PFSK-1 (cell line): ENCODE data around the gene CCDC8.

ENCODE experiments used
- FOXP2 ChIP-seq: optimal IDR thresholded peaks from 2 replicates; pipeline ENCODE3; 2011; ENCODE audit warnings: borderline replicate concordance, control low read depth, inconsistent platforms; ENCODE audit not compliant: insufficient read depth; ENCODE audit errors: extremely low read length, extremely low read depth
- POLR2AphosphoS5 ChIP-seq: IDR thresholded peaks from 2 replicates; pipeline ENCODE4 v1.6.1; 2012; ENCODE audit warnings: low read depth, mild to moderate bottlenecking, control low read depth, low read length, moderate library complexity
- REST ChIP-seq, 2 experiments: IDR thresholded peaks; 2 replicates each; pipeline versions ENCODE4 v1.6.1 to v1.8.0; 2011 to 2012; ENCODE audit warnings: low read depth in 2 of 2, low read length in 2 of 2, control low read depth in 1 of 2, inconsistent platforms in 1 of 2, mild to moderate bottlenecking in 1 of 2, moderate library complexity in 1 of 2; ENCODE audit not compliant: insufficient read depth in 1 of 2
- SIN3A ChIP-seq: IDR thresholded peaks from 2 replicates; pipeline ENCODE4 v1.6.1; 2012; ENCODE audit warnings: mild to moderate bottlenecking, low read length, moderate library complexity, borderline replicate concordance; ENCODE audit not compliant: insufficient read depth
- TAF1 ChIP-seq: IDR thresholded peaks from 2 replicates; pipeline ENCODE4 v1.6.1; 2012; ENCODE audit warnings: low read length, control low read depth, borderline replicate concordance; ENCODE audit not compliant: insufficient read depth

CCDC8 gene

DNA sequence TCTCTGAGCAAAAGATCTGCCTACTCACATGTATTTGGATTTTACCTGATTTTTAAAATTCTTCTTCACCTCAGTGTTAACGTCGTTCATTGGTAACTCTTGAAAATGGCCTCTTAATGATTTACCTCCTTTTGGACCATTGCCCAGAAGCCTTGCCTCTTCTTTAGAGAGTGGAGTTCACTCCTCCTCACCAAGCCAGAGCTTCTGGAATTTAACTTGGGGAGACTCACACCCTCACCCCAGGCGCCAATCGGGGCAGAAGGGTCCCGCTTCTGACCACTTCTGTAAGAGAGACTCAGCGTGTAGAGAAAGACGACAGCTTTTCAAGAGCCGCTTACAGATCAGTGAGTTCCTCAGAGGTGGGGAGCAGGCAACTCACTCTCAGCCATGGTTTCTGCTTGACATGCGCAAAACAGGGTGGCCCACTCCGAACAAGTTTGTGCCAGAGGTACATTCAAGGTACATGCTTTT, 12.7 kb upstream of the CCDC8 start:
- TF ChIP-seq POLR2AphosphoS5 (no peak), SIN3A (no peak), FOXP2 (no peak), REST (IDR thresholded peaks at IDR 0.05; ENCODE audit: insufficient read depth in 1 of 2, low read depth in 2 of 2, low read length in 2 of 2) (no peak), TAF1 (no peak)

DNA sequence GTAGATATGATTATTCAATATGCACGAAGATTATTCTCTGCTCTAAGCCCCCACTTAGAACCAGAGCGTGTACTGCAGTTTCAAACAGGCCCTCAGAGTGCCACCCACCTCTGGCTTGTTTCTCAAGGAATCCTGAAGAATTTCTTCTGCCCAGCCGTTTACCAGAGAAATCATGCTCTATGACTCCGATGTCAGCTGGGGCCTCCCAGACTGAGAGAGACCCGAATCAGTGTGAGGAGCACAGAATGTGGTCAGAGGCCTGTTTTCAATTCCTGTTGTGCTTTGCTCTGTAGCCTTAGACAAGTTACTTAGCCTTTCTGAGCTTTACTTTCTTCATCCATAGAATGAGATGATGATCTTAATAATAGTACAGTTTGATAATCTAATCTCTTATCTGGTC, 9.8 kb upstream of the CCDC8 start:
- TF ChIP-seq SIN3A (no peak), FOXP2 (no peak), TAF1 (no peak), POLR2AphosphoS5 (no peak), REST (IDR thresholded peaks at IDR 0.05; ENCODE audit: insufficient read depth in 1 of 2, low read depth in 2 of 2, low read length in 2 of 2) (no peak)

DNA sequence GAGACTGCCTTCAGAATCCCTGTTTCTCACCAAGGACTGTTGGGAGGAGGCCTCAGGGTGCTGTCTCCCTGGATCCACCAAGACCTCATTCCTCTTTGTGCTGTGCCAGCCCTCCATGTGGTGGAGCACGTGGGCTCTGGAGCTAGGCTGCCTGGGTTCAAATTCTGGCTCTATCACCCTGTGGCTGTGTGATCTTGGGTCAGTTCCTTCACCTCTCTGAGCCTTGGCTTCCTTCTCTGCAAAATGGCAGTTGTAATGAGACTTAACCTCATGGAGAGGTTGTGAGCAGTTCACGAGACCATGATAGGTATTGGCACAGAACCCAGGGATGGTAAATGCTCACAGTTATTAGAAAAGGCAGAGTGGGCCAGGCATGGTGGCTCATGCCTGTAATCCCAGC, 9.0 kb upstream of the CCDC8 start:
- TF ChIP-seq FOXP2 (no peak), TAF1 (no peak), SIN3A (no peak), POLR2AphosphoS5 (no peak), REST (IDR thresholded peaks at IDR 0.05; ENCODE audit: insufficient read depth in 1 of 2, low read depth in 2 of 2, low read length in 2 of 2) (no peak)

GRCh38 chr19:46420056-46420455, 6.7 kb upstream of the CCDC8 start:
- TF ChIP-seq FOXP2 (no peak), TAF1 (no peak), REST (IDR thresholded peaks at IDR 0.05; ENCODE audit: insufficient read depth in 1 of 2, low read depth in 2 of 2, low read length in 2 of 2) (no peak), SIN3A (no peak), POLR2AphosphoS5 (no peak)
